ENCODE measurements around the gene MAB21L2. TPM values are rescaled to one million over a fixed set of nuclear protein-coding genes. Genes with fewer than 3 reads are reported as not detected.

Gene MAB21L2
- total RNA-seq, 1 experiment from 2014 or later, result not detected

DNA sequence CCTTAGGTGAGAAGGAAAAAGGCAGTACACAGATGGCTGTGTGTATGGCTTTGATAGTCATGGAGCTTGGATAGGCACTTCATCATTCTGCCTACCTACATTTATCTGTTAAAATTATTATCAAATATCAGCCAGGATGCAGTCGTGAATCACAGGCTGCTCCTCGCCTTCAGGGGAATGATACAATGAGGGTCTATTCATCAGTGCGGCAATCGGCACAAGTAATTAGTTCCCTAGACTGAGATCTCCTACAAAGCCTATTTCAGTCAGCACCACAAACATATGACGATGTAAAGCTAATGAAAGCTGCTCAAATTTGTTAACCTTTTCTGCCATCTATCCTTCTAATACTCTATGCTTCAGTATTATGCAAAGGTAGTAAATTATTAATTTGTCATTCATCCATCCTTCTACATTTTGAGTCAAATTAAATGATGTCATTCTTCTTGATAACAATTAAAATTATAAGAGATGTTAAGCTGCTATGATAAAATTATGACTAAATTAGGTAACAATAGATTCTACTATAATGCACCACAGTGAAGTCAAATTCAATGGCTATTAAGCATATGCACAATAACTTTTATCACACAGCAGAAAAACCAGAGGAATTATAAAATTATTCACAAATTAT is 19.0 kb downstream of the MAB21L2 start:
- no peak for DNase-seq (ENCODE audit: low spot score)

DNA sequence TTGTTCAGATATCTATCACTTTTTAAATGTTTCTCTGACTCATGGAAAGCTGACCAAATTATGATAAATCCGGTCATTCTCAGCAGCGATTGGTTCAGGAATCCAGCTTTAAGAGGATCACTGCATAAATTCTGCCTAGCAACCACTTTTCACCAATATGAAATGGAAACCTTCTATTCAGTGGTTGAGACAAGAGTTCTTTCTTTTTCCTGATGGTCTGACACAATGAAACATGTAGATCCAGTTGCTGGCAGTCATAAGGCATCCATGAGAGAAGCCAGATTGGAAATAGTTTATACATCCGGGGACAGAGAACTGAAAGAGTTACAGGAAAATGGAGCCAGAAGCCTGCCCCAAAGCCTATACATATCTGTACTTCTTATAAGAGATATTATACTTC is 27.2 kb downstream of the MAB21L2 start:
- no peak for DNase-seq (ENCODE audit: low spot score)

GRCh38 chr4:150619042-150619441 is 37.1 kb downstream of the MAB21L2 start:
- DNase-seq (ENCODE audit: low spot score), result no peak

DNA sequence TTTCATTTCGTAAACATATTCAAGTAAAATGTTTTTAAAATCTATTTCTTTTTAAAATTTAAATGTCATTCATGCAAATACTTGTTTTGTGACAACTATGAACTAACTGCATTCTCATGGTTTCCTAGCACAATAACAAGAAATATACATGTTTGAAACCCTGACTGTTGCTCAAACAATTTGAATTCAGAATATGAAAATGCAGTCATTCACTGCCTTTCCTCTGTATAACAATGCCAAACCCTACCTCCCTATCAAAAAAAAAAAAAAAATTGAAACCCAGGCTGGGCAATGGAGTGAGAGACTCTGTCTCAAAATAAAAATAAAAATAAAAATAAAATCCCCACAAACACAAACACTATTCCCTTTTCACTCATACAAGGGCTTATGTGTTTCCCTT is 42.1 kb downstream of the MAB21L2 start:
- no peak for DNase-seq (ENCODE audit: low spot score)

DNA sequence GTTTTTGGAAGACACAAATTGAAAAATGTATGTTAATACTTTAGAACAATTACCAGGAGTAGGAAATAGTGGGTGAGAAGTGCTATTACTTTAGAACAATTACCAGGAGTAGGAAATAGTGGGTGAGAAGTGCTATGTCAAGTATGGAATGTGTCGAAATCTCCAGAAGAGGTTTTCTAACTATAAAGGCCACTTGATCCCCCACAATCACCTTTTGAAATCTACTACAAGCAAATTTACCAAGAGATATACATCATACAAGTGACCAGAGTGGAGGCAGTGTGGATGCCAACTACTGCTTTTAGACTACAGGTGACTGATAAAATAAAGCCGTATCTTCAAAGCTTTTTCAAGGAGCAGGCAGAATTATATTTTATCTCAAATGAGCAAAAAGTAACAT is 43.1 kb downstream of the MAB21L2 start:
- no peak for DNase-seq (ENCODE audit: low spot score)

DNA sequence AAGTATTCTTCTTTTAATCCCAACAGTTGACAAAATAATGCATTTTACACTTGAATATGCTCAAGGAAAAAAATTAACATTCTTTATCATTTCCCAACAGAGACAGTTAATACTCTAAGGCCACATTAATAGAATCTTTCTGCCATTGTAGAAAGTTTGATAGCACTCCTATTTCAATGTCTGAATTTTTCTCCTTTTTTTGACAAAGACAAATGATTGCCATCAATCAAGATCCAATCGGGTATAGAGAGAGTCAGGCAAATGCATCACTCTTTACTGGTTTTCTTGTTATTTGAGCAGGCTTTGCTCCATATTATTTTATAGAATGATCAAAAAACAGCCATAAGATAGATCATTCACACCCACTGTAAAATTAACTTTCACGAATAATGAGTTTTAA is 46.1 kb downstream of the MAB21L2 start:
- DNase-seq (ENCODE audit: low spot score), result no peak

- no peak for DNase-seq (ENCODE audit: low spot score)
These were observed 50.7 kb downstream of the MAB21L2 start for GRCh38 chr4:150632639-150633038.

Data from HT-29 (cell line).